ENCODE measurements around the gene NAA30. TPM values are rescaled to one million over a fixed set of nuclear protein-coding genes. Genes with fewer than 3 reads are reported as not detected.

NAA30 gene
- total and polyA plus RNA-seq, 9 of the 15 experiments (the other 6 are each of a cell fraction or from before 2014, with no cell fraction given) = 2.2 to 8.0 (median 6.9) TPM

DNA sequence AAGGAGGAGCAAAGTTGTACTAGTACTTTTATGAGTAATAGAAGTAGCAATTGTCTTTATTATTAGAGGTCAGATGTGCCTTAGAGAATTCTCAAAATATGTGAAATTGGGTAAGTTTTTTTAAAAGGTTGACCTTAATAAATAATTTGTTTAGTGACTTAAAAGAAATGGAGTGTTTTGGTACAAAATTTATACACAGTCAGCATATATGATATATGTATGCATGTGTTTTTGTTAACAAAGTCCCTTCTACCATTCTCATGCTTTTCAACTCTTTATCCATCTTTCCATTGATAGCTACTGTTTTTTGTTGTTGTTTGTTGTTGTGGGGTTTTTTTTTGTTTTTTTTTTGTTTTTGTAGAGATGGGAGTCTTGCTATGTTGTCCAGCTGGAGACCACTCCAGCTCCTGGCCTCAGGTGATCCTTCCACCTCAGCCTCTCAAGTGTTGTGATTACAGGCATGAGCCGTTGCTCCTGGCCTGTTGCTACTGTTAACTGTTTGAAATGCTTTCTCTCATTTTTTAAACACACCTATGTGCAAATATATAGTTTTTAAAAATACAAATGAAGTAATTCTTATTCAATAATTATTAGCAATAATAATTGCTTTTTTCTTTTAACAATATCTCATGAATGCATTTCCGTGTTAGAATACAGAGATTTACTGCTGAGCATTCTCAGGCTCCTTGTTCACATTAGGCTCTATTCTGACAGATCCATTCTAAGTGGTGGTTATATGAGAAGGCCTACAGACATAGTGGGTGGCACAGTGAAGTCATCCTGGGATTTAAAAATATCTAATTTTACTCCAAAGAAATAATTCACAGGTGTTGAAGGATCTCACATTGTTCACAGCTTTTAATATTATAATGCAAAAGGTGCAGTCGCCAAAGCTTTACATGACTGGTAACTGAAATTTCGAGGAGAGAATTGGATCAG, 10.4 kb downstream of the NAA30 start:
- CTCF ChIA-PET (ENCODE audit: low intra/inter-chr PET ratio) = no interaction called here

DNA sequence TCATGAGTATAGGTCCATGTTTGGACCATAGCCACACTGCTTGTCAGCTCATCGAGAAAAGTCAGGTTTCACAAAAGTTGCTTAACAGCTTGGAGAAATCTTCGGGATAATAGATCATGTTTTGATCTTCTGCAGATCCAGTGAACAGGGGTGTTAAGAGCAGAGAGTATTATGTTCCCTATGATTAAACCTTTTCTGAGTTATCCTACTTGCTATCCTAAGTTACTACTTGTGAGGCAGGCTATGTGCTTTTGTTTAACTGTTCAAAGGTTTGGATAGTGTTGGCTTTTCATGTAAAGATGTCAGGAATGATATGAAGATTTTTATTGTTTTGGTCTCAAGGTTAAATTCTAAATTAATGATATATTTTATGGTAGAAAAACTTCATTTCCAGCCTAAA, 11.1 kb downstream of the NAA30 start:
- H3K4me1 ChIP-seq (replicated peaks in 1 of 2; ENCODE audit: control insufficient read depth in 2 of 2, insufficient read depth in 2 of 2, low read length in 2 of 2) = no peaks in the 10 kb centered on the region
- no peak for FAIRE-seq
- TF ChIP-seq, protein P1, sequence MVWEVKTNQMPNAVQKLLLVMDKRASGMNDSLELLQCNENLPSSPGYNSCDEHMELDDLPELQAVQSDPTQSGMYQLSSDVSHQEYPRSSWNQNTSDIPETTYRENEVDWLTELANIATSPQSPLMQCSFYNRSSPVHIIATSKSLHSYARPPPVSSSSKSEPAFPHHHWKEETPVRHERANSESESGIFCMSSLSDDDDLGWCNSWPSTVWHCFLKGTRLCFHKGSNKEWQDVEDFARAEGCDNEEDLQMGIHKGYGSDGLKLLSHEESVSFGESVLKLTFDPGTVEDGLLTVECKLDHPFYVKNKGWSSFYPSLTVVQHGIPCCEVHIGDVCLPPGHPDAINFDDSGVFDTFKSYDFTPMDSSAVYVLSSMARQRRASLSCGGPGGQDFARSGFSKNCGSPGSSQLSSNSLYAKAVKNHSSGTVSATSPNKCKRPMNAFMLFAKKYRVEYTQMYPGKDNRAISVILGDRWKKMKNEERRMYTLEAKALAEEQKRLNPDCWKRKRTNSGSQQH (CRISPR knock-in tag; IDR thresholded peaks at IDR 0.05) = no peak
- no peak for TF ChIP-seq SIRT6 (IDR thresholded peaks at IDR 0.05; ENCODE audit: low read depth, low read length)
- TF ChIP-seq SREBF1 (IDR thresholded peaks at IDR 0.05; ENCODE audit: borderline replicate concordance, low read depth, low read length) = no peak
- TF ChIP-seq, protein P2, sequence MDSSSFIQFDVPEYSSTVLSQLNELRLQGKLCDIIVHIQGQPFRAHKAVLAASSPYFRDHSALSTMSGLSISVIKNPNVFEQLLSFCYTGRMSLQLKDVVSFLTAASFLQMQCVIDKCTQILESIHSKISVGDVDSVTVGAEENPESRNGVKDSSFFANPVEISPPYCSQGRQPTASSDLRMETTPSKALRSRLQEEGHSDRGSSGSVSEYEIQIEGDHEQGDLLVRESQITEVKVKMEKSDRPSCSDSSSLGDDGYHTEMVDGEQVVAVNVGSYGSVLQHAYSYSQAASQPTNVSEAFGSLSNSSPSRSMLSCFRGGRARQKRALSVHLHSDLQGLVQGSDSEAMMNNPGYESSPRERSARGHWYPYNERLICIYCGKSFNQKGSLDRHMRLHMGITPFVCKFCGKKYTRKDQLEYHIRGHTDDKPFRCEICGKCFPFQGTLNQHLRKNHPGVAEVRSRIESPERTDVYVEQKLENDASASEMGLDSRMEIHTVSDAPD (CRISPR knock-in tag; IDR thresholded peaks at IDR 0.05) = no peak
- TF ChIP-seq, protein P3, sequence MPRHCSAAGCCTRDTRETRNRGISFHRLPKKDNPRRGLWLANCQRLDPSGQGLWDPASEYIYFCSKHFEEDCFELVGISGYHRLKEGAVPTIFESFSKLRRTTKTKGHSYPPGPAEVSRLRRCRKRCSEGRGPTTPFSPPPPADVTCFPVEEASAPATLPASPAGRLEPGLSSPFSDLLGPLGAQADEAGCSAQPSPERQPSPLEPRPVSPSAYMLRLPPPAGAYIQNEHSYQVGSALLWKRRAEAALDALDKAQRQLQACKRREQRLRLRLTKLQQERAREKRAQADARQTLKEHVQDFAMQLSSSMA (CRISPR knock-in tag; IDR thresholded peaks at IDR 0.05) = no peak
- no peak for TF ChIP-seq PML (IDR thresholded peaks at IDR 0.05; ENCODE audit: low read length)

More for the DNA sequence above, 10.4 kb downstream of the NAA30 start:
- POLR2A ChIA-PET = interaction anchor here (1.3 kb wide), 1 partner anchor 9 kb away, joined by 3 read pairs; no protein-coding TSS in a partner anchor
- no peaks in the 10 kb centered on the region for H3K9me1 ChIP-seq (ENCODE audit: control insufficient read depth, insufficient read depth, low read length)
- in situ Hi-C loops (cut with MboI) = no loop called here
- no peaks in the 10 kb centered on the region for H3K79me2 ChIP-seq (ENCODE audit: control insufficient read depth, insufficient read depth, low read length)
- H3K9me3 ChIP-seq (replicated peaks; ENCODE audit: control insufficient read depth, insufficient read depth, low read depth, low read length) = no peaks in the 10 kb centered on the region
- intact Hi-C loops (cut with micrococcal nuclease) = no loop called here
- H3K9ac ChIP-seq (ENCODE audit: insufficient read depth in 1 of 2, low read depth in 2 of 2, low read length in 2 of 2) = no peak overlapping the region
- no peak for DNase-seq (ENCODE audit: extremely low read depth in 1 of 4, low spot score in 3 of 4)
- no peak overlapping the region for H2AFZ ChIP-seq (ENCODE audit: low read depth, low read length)
- TF ChIP-seq MAFF (IDR thresholded peaks at IDR 0.05; ENCODE audit: low read length) (peak; percentile 60), THRAP3 (IDR thresholded peaks at IDR 0.05; ENCODE audit: borderline replicate concordance) (no peak), RHOXF2B (CRISPR knock-in tag; conservative IDR thresholded peaks at IDR 0.05) (no peak), ZNF316 (IDR thresholded peaks at IDR 0.05) (peak; percentile 93), MAFG (tag; conservative IDR thresholded peaks at IDR 0.05) (peak; percentile 73), C11orf30 (IDR thresholded peaks at IDR 0.05; ENCODE audit: low read depth) (peak; percentile 80), MAFK (IDR thresholded peaks at IDR 0.05; ENCODE audit: low read length) (peak; percentile 72)
- H3K36me3 ChIP-seq (ENCODE audit: control insufficient read depth, insufficient read depth, low read length) = peaks cover 28% of the 10 kb centered on the region; the same call in 1 of the 3 replicates
- no peaks in the 10 kb centered on the region for H3K4me1 ChIP-seq (replicated peaks in 1 of 2; ENCODE audit: control insufficient read depth in 2 of 2, insufficient read depth in 2 of 2, low read length in 2 of 2)
- no TSS peak for BruUV-seq (replicated peaks)
- no peaks in the 10 kb centered on the region for H3K27me3 ChIP-seq (ENCODE audit: control insufficient read depth in 2 of 2, insufficient read depth in 2 of 2, low read length in 2 of 2)
- WGBS (ENCODE audit: insufficient coverage, low coverage, missing lambda C conversion rate) = 87% methylated on average over 4 of the region's 4 CpGs
- no peak overlapping the region for H3K4me2 ChIP-seq (ENCODE audit: insufficient read depth, low read length)
- no peak for ATAC-seq
- no peak for FAIRE-seq
- no peak overlapping the region for H3K4me3 ChIP-seq
- no peak overlapping the region for H3K27ac ChIP-seq (ENCODE audit: extremely low read depth, low read depth, low read length)
- H4K20me1 ChIP-seq (replicated peaks; ENCODE audit: control insufficient read depth, insufficient read depth, low read length) = no peaks in the 10 kb centered on the region

More for the DNA sequence above, 11.1 kb downstream of the NAA30 start:
- no TSS peak for BruUV-seq (replicated peaks)
- H3K9me3 ChIP-seq (replicated peaks; ENCODE audit: control insufficient read depth, insufficient read depth, low read depth, low read length) = no peaks in the 10 kb centered on the region
- H3K27me3 ChIP-seq (ENCODE audit: control insufficient read depth in 2 of 2, insufficient read depth in 2 of 2, low read length in 2 of 2) = no peaks in the 10 kb centered on the region
- H3K4me2 ChIP-seq (ENCODE audit: insufficient read depth, low read length) = no peak overlapping the region
- ATAC-seq = no peak
- no peaks in the 10 kb centered on the region for H4K20me1 ChIP-seq (replicated peaks; ENCODE audit: control insufficient read depth, insufficient read depth, low read length)
- POLR2A ChIA-PET = interaction anchor here (1.3 kb wide), 1 partner anchor 10 kb away, joined by 3 read pairs; no protein-coding TSS in a partner anchor
- 73% methylated on average over 2 of the region's 2 CpGs for WGBS (ENCODE audit: insufficient coverage, low coverage, missing lambda C conversion rate)
- H3K9me1 ChIP-seq (ENCODE audit: control insufficient read depth, insufficient read depth, low read length) = no peaks in the 10 kb centered on the region
- no peak for DNase-seq (ENCODE audit: extremely low read depth in 1 of 4, low spot score in 3 of 4)
- intact Hi-C loops (cut with micrococcal nuclease) = no loop called here
- no peaks in the 10 kb centered on the region for H3K79me2 ChIP-seq (ENCODE audit: control insufficient read depth, insufficient read depth, low read length)
- in situ Hi-C loops (cut with MboI) = no loop called here
- H3K4me3 ChIP-seq = no peak overlapping the region
- H2AFZ ChIP-seq (ENCODE audit: low read depth, low read length) = no peak overlapping the region
- H3K36me3 ChIP-seq (ENCODE audit: control insufficient read depth, insufficient read depth, low read length) = peaks cover 27% of the 10 kb centered on the region; the same call in 1 of the 3 replicates
- CTCF ChIA-PET (ENCODE audit: low intra/inter-chr PET ratio) = no interaction called here
- H3K27ac ChIP-seq (ENCODE audit: extremely low read depth, low read depth, low read length) = no peak overlapping the region
- no peak overlapping the region for H3K9ac ChIP-seq (ENCODE audit: insufficient read depth in 1 of 2, low read depth in 2 of 2, low read length in 2 of 2)
